IPS DF 19.7 (cell line): ENCODE results near the gene IRS1.

ENCODE experiments used
- DNase-seq: peaks from one replicate; pipeline ENCODE4 v3.0.0-alpha.2; 2013; ENCODE audit warnings: low read depth, low spot score

IRS1 gene

GRCh38 chr2:226755631-226756030 lies 44.0 kb downstream of the IRS1 start:
- DNase-seq: no peak

DNA sequence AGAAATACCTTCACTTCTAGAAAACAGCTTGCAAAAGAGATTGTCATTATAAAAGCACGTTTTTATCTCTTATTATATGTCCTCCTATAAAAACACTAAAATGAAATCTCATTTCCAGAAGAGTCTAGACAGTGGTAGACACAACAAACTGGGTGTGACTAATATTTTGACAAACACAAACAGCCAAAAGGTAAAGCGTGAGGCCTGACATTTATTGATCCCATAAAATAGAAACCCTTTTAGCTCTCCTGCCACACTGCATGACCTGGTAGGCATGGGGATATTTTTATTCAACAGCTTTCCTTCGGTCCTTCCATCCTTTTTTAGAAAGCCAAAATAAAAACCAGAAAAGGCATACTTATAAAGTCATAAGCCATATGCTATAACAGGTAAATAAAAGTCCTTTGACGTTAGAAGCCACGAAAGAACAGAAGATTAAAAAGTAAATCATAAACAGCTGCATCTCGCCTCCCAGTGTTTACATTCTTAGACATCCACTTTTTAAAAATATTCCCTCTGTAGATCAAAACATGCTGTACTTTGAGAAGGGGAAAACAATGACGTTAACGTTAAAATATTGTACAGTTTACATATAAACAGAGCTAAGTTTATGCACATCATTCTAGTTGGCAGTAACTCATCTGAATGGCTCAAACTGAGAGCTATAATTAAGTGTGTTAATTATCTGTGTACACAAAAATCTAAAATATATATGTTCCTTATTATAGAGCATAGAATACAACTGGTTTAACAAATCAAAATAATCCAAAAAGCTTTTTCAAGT lies 44.6 kb downstream of the IRS1 start:
- DNase-seq: no peak

DNA sequence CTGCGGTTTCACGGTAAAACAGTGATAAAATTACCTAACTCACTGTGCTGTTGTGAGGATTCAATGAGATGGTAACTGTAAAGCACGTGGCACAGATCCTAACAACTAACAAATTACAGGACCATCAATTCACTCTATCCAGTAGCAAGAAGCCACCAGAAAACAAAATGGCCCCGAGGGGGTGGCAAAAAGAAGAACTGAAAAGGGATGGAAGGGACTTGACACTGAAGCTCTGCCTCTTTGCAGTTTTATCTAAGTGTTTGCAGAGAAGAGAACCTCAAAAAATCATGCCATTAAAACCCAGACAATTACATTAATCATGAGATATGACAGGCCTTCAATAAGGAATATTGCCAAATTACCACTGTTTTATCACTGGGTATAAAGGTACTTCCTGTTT lies 46.7 kb downstream of the IRS1 start:
- no peak for DNase-seq

DNA sequence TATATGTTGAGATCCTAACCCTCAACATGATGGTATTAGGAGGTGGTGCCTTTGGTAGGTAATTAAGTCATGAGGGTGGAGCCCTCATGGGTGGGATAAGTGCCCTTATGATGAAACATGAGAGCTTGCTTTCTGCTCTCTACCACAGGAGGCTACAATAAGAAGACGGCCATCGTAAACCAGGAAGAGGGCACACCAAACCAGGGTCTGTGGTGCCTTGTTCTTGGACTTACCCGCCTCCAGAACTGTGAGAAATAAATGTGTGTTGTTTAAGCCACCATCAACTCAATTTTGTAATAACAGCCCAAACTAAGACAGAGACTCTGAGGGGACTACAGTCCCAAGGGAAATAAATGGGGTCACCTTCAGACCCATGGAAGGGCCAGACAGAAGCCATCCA lies 52.3 kb downstream of the IRS1 start:
- DNase-seq: no peak

- DNase-seq: no peak
Observed at GRCh38 chr2:226746196-226746800, 53.3 kb downstream of the IRS1 start.

DNA sequence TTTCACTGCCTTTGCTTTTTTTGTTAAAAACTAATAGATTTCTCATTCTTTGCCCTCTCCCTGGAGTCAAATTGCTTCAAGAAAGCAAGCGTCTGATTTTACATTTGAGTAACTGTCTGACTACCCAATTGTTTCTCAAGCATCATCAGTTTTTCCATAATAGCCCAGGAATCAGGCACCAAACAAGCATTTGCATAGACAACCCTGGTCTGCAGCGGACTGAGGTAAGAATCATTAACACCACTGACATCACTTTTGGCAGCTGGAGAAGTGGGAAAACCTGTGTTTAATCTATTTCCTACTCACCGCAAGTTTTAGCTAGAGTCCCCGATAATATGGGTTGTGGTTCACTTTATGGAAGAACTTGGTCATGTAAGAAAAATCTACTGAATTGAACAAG lies 55.7 kb downstream of the IRS1 start:
- no peak for DNase-seq

DNA sequence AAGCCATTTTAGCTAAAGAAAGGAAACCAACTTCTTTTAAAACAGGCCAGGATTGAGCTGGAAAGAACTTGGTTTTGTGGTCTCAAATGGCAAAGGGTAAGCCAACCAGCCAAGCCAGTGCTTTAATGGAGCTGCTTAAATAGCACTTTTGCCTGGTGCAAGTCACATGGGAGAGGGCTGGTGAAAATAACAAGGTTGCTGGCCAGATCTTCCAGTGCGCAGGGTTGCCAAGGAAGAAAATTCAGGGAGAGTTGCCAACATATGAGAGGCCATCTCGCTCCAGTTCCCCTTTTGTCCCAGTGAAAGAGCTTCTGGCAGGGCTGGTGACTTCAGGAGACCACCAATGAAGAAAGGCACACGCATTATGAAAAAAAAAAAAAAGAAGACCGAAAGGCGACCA lies 57.3 kb downstream of the IRS1 start:
- no peak for DNase-seq

DNA sequence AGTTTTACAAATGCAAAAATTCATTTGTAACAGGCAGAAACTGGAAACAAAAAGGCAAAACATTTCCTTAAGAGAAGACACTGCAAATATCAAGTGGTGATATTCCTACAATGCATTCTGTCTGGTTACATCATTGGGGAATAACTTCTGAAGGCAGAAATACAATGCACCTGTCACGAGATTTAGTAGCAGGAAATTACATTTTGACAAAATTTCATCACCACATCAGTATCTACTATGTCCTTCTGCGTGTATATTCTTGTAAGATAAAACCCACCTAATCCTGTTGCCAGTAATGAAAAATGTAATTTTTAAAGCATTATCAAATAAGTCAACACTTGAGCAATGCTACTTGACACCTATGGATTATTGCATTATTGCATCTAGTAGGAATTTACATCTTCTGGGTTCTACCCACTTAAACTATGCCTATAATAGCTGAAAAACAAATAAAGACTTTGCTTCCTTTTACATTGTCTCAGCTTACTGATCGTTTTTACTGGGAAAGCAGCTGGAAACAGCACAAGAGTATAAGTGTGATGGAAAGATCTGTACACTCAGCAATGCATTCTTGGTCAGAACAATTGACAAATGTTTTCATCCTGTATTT lies 59.5 kb downstream of the IRS1 start:
- DNase-seq: no peak

- DNase-seq: no peak
Observed at GRCh38 chr2:226739545-226740030, 60.0 kb downstream of the IRS1 start.

GRCh38 chr2:226738821-226739544 lies 60.6 kb downstream of the IRS1 start:
- no peak for DNase-seq

DNA sequence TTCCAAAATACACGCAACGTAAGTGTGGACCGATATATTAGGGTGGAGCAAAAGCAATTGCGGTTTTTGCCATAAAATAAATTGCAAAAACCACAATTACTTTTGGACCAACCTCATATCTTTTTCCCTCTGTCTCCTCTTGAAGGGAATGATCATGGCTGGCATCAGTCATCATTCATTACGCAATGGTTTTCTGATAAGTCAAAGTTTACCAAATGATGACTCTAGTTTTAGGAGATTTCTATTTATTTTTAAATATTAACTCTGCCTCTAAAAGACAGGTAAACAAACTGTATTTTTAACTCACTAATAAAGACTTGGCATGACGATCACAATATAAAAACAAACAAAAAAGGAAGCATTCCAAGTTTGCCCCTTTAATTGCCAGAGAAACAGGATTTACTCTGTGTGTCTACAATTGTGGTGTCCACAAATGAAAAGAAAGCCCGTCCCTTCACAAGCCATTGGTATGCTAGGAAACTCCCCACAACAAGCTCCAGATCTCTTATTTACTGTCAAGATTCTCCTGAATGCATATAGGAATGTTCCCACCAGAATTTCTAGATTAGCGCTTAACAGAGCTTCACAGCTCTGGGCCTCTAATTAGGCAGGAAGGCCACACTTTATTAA lies 61.3 kb downstream of the IRS1 start:
- DNase-seq: no peak

GRCh38 chr2:226736382-226736781 lies 63.2 kb downstream of the IRS1 start:
- DNase-seq: no peak

DNA sequence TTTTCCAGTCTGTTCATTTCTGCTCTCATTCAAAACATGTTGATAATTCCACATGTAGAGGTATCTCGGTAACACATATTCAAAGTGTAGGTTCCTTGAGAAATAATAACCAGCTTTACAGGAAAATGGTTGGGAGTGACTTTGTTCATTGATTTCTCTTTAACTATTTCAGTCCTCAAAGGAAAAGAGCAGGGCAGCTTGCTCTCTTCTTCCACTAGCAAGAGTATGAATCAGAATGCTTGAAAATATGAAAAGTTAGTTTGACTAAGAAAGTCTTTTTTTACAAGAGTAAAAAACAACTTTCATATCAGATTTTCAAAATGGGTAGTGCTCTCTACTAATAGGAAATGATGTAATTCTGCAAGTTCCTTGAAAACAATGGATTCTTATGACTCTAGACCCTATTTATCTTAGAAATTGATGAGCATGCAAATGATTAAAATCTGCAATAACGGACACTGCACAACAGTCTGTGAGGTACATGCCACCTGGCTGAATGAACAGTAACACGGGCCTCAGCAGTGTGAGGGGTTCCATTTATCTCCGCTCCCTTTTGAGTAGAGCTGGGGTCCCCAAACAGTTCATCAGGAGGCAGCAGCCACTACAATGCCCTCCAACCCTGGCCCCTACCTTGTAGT lies 65.6 kb downstream of the IRS1 start:
- no peak for DNase-seq

DNA sequence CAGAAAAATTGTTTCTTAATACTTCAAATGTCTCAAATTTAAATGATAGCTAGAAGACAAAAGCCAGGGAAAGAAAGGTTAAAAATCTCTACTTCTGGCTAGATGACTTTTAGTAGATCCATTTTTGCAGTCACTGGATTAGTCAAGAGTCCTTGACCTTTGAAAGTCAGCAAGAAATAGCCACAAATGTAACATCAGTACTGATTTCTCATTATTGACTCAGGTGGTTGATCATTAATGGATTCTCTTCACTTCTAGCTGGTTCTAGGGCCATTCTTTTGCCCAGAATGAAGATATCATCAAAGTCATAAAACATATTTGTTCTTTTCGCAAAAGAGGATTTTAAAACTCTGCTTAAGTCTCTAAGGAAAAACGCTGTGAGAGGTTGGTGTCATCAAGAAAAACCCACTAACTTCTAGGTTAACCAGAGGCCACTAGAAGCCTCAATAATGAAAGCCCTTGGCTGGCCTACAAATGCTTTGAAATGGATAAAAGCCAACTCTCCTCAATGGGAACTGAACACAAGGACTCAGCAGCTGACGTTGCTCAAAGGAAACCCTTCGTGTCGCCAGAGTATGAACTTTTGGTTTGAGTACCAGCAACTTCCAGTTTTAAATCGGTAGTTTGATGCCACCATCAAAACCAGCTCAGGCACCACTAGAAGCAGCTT lies 66.3 kb downstream of the IRS1 start:
- DNase-seq: no peak

GRCh38 chr2:226732478-226733188 lies 67.0 kb downstream of the IRS1 start:
- DNase-seq: no peak

GRCh38 chr2:226730481-226730880 lies 69.1 kb downstream of the IRS1 start:
- DNase-seq: no peak

DNA sequence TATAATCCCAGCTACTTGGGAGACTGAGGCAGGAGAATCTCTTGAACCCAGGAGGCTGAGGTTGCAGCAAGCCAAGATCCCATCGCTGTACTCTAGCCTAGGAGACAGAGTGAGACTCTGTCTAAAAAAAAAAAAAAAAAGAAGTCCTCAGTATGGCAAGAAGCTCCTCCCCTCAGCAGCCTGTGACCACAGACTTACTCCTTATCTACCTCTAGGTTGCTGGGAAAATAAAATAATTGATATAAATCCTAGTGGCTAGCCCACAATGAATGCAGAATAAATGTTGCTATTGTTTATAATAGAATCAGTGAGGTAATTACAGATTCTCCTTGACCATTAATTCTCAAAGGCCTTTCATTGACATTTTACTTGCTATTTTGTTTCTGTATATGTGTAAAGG lies 70.6 kb downstream of the IRS1 start:
- DNase-seq: no peak

- DNase-seq: no peak
Observed at GRCh38 chr2:226727251-226727650, 72.4 kb downstream of the IRS1 start.

DNA sequence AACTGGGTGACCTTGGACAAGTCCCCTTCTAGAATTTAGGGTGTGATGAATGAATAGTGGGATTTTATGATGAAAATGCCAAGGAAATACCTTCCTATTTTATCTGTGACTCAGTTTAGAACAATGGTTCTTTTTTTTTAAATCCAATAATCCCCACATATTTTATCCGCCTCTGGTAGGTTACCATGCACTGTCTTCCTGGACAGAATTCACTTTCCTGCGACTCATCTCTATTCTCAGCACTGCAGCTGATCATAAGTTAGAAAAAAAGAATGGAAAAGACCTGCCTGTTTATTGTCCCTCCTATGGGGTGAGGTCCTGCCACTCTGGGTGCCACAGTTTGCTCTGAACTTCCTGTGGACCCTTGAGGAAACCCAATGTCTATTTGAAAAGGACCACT lies 73.1 kb downstream of the IRS1 start:
- DNase-seq: no peak
